ENCODE measurements around the gene FGF2. TPM values are rescaled to one million over a fixed set of nuclear protein-coding genes. Genes with fewer than 3 reads are reported as not detected.

Gene FGF2
- total RNA-seq, 4 donors from 2014 or later = 32.5 to 54.7 (median 41.8) TPM

- TF ChIP-seq EP300 (IDR thresholded peaks at IDR 0.05) (no peak), POLR2AphosphoS5 (IDR thresholded peaks at IDR 0.05) (no peak)
- no peak for ATAC-seq
- Histone ChIP-seq H3K27ac (no peak overlapping the region), H3K36me3 (peaks cover 0 to 23% of the 10 kb centered on the region in 2 donors), H3K27me3 (no peaks in the 10 kb centered on the region), H3K4me1 (no peaks in the 10 kb centered on the region), H3K4me3 (no peak overlapping the region), H3K9me3 (no peaks in the 10 kb centered on the region)
- WGBS, 2 donors (ENCODE audit: low coverage in 1 of 2) = 57 to 100% methylated on average over 1 of the region's 1 CpG
Measured at GRCh38 chr4:122912810-122913575, 86.4 kb downstream of the FGF2 start.

- Histone ChIP-seq H3K9me3 (no peaks in the 10 kb centered on the region), H3K27ac (no peak overlapping the region), H3K4me1 (no peaks in the 10 kb centered on the region), H3K27me3 (no peaks in the 10 kb centered on the region), H3K36me3 (peaks cover 0 to 23% of the 10 kb centered on the region in 2 donors), H3K4me3 (no peak overlapping the region)
- no peak for ATAC-seq
- TF ChIP-seq EP300 (IDR thresholded peaks at IDR 0.05) (no peak), CTCF (IDR thresholded peaks at IDR 0.05) (peak; percentile 21 to 63 (median 43))
- WGBS, 2 donors (ENCODE audit: low coverage in 1 of 2) = 34 to 40% methylated on average over 2 to 4 of the region's 4 CpGs
Measured at GRCh38 chr4:122914292-122914904, 87.8 kb downstream of the FGF2 start.

GRCh38 chr4:122914938-122915337 is 88.3 kb downstream of the FGF2 start:
- Histone ChIP-seq H3K27me3 (no peaks in the 10 kb centered on the region), H3K9me3 (no peaks in the 10 kb centered on the region), H3K36me3 (peaks cover 0 to 23% of the 10 kb centered on the region in 2 donors), H3K4me3 (no peak overlapping the region), H3K4me1 (no peaks in the 10 kb centered on the region), H3K27ac (no peak overlapping the region)
- 76 to 85% methylated on average over 2 to 3 of the region's 3 CpGs for WGBS, 2 donors (ENCODE audit: low coverage in 1 of 2)
- TF ChIP-seq EP300 (IDR thresholded peaks at IDR 0.05) (no peak), POLR2A (IDR thresholded peaks at IDR 0.05) (no peak), CTCF (IDR thresholded peaks at IDR 0.05) (no peak), POLR2AphosphoS5 (IDR thresholded peaks at IDR 0.05) (no peak)
- ATAC-seq = no peak

GRCh38 chr4:122917731-122918130 is 91.1 kb downstream of the FGF2 start:
- no peak for ATAC-seq
- Histone ChIP-seq H3K4me3 (no peak overlapping the region), H3K27ac (no peak overlapping the region), H3K9me3 (no peaks in the 10 kb centered on the region), H3K27me3 (no peaks in the 10 kb centered on the region), H3K4me1 (peaks cover 0 to 9% (median 0%) of the 10 kb centered on the region in 3 donors), H3K36me3 (peaks cover 0 to 16% of the 10 kb centered on the region in 2 donors)
- TF ChIP-seq POLR2AphosphoS5 (IDR thresholded peaks at IDR 0.05) = no peak
- TF ChIP-seq EP300 (IDR thresholded peaks at IDR 0.05) = no peak
- no peak for TF ChIP-seq POLR2A (IDR thresholded peaks at IDR 0.05)
- TF ChIP-seq CTCF (IDR thresholded peaks at IDR 0.05) = no peak
- 59 to 80% methylated on average over 4 to 5 of the region's 5 CpGs for WGBS, 2 donors (ENCODE audit: low coverage in 1 of 2)

- H3K4me1 ChIP-seq = peaks cover 0 to 28% (median 8%) of the 10 kb centered on the region in 3 donors
- no peaks in the 10 kb centered on the region for H3K27me3 ChIP-seq
- no peaks in the 10 kb centered on the region for H3K9me3 ChIP-seq
- H3K4me3 ChIP-seq = no peak overlapping the region
- H3K36me3 ChIP-seq = peaks cover 0 to 10% of the 10 kb centered on the region in 2 donors
- WGBS, 2 donors (ENCODE audit: low coverage in 1 of 2) = 86 to 87% methylated on average over 3 to 5 of the region's 5 CpGs
- TF ChIP-seq EP300 (IDR thresholded peaks at IDR 0.05) (no peak), CTCF (IDR thresholded peaks at IDR 0.05) (no peak), POLR2AphosphoS5 (IDR thresholded peaks at IDR 0.05) (no peak), POLR2A (IDR thresholded peaks at IDR 0.05) (no peak)
- ATAC-seq = no peak
- no peak overlapping the region for H3K27ac ChIP-seq
Measured at GRCh38 chr4:122920473-122920872, 93.8 kb downstream of the FGF2 start.
